ENCODE results near the gene PHACTR1.

DNA sequence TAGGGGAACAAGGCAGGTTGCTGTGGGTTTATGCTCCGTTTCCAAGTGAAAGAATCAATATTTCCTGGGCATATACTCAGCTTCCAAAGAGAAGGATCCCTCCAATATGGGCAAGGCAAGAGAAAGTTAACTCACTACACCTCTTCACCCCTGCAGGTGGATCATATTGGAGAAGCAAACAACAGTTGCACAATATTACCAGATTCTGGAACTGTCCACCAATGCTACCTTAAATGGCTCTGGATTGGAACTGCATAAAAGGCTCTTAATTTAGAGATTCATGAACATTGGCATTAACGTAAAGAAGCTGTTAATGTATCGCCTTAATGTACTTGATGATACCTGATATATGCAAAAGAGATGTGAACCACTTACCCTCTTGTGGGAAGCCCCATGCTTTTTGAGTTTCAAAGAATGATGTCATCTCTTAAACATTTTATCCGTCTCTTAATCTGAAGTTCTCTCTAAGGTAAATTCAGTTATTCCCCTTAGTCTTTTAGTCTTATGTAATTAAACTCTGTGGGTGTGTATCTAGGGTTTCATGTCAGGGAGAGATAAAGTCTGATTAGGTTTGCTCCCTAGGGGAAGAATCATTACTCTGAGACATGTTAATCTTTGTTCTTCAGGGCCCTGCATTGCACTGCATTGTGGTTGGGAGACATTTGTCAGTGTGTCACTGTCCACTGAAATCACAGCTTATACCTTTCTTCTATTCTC is 99.5 kb downstream of the PHACTR1 start:
- TF ChIP-seq CTCF (IDR thresholded peaks at IDR 0.05) (no peak), TCF7 (CRISPR knock-in tag; IDR thresholded peaks at IDR 0.05; ENCODE audit: low read depth) (no peak), ZNF396 (CRISPR knock-in tag; IDR thresholded peaks at IDR 0.05; ENCODE audit: borderline replicate concordance) (no peak), SMAD4 (CRISPR knock-in tag; IDR thresholded peaks at IDR 0.05) (no peak), MXD4 (CRISPR knock-in tag; IDR thresholded peaks at IDR 0.05; ENCODE audit: borderline replicate concordance) (no peak), NFYB (CRISPR knock-in tag; conservative IDR thresholded peaks at IDR 0.05; ENCODE audit: low read depth) (no peak), ELF4 (CRISPR knock-in tag; IDR thresholded peaks at IDR 0.05; ENCODE audit: low read depth) (no peak), SP1 (CRISPR knock-in tag; conservative IDR thresholded peaks at IDR 0.05) (no peak), ZNF219 (CRISPR knock-in tag; IDR thresholded peaks at IDR 0.05; ENCODE audit: borderline replicate concordance) (no peak), USF1 (CRISPR knock-in tag; IDR thresholded peaks at IDR 0.05) (no peak)
- TF ChIP-seq, protein P1, sequence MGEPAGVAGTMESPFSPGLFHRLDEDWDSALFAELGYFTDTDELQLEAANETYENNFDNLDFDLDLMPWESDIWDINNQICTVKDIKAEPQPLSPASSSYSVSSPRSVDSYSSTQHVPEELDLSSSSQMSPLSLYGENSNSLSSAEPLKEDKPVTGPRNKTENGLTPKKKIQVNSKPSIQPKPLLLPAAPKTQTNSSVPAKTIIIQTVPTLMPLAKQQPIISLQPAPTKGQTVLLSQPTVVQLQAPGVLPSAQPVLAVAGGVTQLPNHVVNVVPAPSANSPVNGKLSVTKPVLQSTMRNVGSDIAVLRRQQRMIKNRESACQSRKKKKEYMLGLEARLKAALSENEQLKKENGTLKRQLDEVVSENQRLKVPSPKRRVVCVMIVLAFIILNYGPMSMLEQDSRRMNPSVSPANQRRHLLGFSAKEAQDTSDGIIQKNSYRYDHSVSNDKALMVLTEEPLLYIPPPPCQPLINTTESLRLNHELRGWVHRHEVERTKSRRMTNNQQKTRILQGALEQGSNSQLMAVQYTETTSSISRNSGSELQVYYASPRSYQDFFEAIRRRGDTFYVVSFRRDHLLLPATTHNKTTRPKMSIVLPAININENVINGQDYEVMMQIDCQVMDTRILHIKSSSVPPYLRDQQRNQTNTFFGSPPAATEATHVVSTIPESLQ (CRISPR knock-in tag; IDR thresholded peaks at IDR 0.05): no peak
- TF ChIP-seq, protein P2, sequence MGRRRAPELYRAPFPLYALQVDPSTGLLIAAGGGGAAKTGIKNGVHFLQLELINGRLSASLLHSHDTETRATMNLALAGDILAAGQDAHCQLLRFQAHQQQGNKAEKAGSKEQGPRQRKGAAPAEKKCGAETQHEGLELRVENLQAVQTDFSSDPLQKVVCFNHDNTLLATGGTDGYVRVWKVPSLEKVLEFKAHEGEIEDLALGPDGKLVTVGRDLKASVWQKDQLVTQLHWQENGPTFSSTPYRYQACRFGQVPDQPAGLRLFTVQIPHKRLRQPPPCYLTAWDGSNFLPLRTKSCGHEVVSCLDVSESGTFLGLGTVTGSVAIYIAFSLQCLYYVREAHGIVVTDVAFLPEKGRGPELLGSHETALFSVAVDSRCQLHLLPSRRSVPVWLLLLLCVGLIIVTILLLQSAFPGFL (CRISPR knock-in tag; IDR thresholded peaks at IDR 0.05; ENCODE audit: borderline replicate concordance): no peak

Measured in WTC11 (cell line).